Central memory CD8-positive, alpha-beta T cell (primary cell): ENCODE data around the gene NR3C2.
"Not testable (repeated sequence)": the region's sequence is repeated elsewhere in the genome, so short reads cannot be mapped to it uniquely, and the experiment has no call there.

ENCODE experiments used
- ATAC-seq: fragments of 150-1000 bp; cut with Tn5 transposase; replicated peaks from 2 replicates; pipeline ENCODE4 v1.10.0; 2022; ENCODE audit warnings: mild to moderate bottlenecking, moderate FRiP score, moderate number of reproducible peaks; ENCODE audit not compliant: poor library complexity, severe bottlenecking; ENCODE audit errors: extremely low read depth
- DNase-seq, 2 donors: peaks; one replicate each; pipeline ENCODE4 v3.0.0; 2021; ENCODE audit warnings: low spot score in 2 of 2
- H3K27ac Mint-ChIP-seq: one replicate; pipeline ENCODE4 v1.8.0; 2022; ENCODE audit warnings: low read depth, mild to moderate bottlenecking, moderate library complexity, mixed read lengths
- H3K27me3 Mint-ChIP-seq: one replicate; pipeline ENCODE4 v1.8.0; 2022; ENCODE audit warnings: mixed read lengths
- H3K36me3 Mint-ChIP-seq: one replicate; pipeline ENCODE4 v1.8.0; 2022; ENCODE audit warnings: mild to moderate bottlenecking, moderate library complexity, mixed read lengths; ENCODE audit not compliant: insufficient read depth
- H3K4me1 Mint-ChIP-seq: one replicate; pipeline ENCODE4 v1.8.0; 2022; ENCODE audit warnings: mixed read lengths
- H3K4me3 Mint-ChIP-seq: one replicate; pipeline ENCODE4 v1.8.0; 2022; ENCODE audit warnings: mild to moderate bottlenecking, moderate library complexity, mixed read lengths
- H3K9me3 Mint-ChIP-seq: one replicate; pipeline ENCODE4 v1.8.0; 2022; ENCODE audit warnings: mixed read lengths

NR3C2 gene

DNA sequence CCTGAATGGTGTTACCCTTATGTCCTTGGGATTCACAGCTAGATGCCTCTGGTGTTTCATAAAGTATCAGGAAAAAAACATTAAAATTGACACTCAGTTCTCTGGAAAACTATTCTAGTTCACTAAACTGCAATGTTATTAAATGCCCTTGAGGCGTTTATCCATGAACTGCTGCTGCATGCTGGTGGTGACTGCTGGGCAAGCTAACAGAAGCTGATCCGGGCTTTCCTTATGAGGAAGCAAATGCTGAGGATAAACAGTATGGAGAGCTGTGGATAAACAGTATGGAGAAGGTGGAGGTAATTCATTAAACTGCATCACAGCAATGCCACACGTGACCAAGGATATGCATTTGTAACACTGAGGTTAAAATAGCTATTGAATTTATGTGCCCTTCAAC is 227.0 kb downstream of the NR3C2 start:
- no peak overlapping the region for H3K4me3 Mint-ChIP-seq
- H3K36me3 Mint-ChIP-seq, result no peaks in the 10 kb centered on the region
- no peaks in the 10 kb centered on the region for H3K27me3 Mint-ChIP-seq
- DNase-seq (no peak), ATAC-seq (no peak)
- H3K27ac Mint-ChIP-seq, result no peak overlapping the region
- H3K9me3 Mint-ChIP-seq, result no peaks in the 10 kb centered on the region
- peaks cover 21% of the 10 kb centered on the region for H3K4me1 Mint-ChIP-seq

DNA sequence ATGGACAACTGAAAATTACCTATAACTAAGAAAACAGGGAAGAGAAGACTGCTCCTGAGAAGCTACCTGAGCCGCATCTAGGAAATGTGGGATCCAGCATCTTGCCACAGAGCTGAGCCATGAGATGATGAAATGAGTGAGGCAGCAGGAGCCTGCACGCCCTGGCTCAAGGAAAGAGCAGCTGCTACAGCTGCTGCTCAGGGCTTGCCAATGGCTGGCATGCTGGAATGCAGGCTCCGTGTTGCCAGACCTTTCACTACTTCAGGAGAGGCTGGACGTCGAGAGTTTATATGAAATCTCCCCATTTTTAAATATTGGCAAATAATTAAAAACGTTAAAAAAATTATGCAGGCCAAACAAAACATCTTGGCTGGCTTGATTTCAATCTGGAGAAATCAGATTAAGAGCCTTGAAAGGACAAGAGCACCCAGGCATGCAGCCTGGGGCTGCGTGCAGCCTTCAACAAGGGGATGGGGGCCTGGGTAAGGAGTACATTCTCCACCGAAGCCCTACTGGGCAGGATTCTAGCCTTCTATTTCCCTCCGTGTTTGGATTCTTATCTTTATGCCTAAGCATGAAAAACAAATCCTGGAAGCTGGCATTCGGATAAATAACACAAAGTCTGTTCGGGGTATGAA is 227.6 kb downstream of the NR3C2 start:
- Mint-ChIP-seq H3K27me3 (no peaks in the 10 kb centered on the region), H3K4me1 (peaks cover 21% of the 10 kb centered on the region), H3K9me3 (no peaks in the 10 kb centered on the region), H3K27ac (no peak overlapping the region), H3K36me3 (no peaks in the 10 kb centered on the region), H3K4me3 (no peak overlapping the region)
- ATAC-seq (no peak), DNase-seq (no peak)

DNA sequence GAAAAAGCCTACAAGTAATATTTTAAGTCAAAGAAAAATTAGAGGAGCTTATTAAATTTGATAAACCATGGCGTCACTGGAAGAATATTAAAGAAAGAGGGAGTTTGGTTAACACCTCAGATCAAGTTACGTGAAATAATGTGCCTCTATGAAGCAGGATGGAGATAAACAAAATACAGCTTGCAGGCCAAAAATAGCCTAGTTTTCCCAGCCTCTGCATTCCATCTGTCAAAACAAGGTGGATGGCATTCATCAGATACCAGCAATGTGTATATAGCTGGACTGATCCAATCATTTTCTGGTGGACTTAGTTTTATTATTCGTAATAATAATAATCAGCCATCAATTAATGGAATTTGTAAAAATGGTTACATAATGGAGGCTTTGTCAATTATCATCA is 230.7 kb downstream of the NR3C2 start:
- no peak overlapping the region for H3K27ac Mint-ChIP-seq
- H3K27me3 Mint-ChIP-seq, result no peaks in the 10 kb centered on the region
- DNase-seq (no peak), ATAC-seq (no peak)
- H3K4me3 Mint-ChIP-seq, result no peak overlapping the region
- no peaks in the 10 kb centered on the region for H3K9me3 Mint-ChIP-seq
- peaks cover 10% of the 10 kb centered on the region for H3K4me1 Mint-ChIP-seq
- no peaks in the 10 kb centered on the region for H3K36me3 Mint-ChIP-seq

DNA sequence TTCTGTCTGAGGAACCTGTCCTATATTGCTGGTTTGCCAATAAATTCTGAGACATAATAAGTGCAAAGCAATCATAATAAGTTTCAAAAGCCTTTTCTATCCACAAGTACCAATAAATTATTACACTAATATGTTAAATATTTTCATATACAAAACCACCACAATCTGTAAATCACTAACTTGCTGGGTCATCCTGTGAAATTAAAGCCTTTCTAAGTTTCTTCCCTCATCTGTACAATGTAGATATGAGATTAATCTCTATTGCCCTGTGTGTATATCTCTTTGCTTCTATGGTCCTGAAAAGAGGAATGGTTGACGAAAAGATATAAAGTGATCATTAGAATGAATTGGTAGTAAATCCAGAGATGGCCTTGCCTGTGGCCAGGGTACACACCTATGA is 231.6 kb downstream of the NR3C2 start:
- no peak for ATAC-seq
- Mint-ChIP-seq H3K36me3 (no peaks in the 10 kb centered on the region), H3K9me3 (no peaks in the 10 kb centered on the region), H3K27me3 (no peaks in the 10 kb centered on the region), H3K4me1 (peaks cover 8% of the 10 kb centered on the region), H3K27ac (no peak overlapping the region), H3K4me3 (no peak overlapping the region)
- DNase-seq, result no peak

DNA sequence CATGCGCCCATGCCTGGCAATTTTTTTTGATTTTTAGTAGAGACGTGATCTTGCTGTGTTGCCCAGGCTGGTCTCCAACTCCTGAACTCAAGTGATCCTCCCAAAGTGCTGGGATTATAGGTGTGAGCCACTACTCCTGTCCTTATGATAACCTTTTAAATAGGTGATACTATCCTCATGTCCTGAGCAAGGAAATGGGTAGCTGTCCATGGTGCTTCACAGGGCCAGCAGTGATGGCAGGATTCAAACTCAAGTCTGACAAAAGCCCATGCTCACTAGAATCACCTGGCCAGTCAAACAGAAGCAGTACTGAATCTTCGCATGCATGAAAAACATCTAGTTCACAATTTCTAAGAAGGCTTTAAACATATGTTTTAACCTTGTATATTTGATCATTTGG is 235.1 kb downstream of the NR3C2 start:
- Mint-ChIP-seq H3K27me3 (no peaks in the 10 kb centered on the region), H3K9me3 (no peaks in the 10 kb centered on the region), H3K36me3 (no peaks in the 10 kb centered on the region), H3K27ac (no peak overlapping the region), H3K4me1 (peaks cover 17% of the 10 kb centered on the region), H3K4me3 (no peak overlapping the region)
- no peak for DNase-seq
- ATAC-seq, result no peak

DNA sequence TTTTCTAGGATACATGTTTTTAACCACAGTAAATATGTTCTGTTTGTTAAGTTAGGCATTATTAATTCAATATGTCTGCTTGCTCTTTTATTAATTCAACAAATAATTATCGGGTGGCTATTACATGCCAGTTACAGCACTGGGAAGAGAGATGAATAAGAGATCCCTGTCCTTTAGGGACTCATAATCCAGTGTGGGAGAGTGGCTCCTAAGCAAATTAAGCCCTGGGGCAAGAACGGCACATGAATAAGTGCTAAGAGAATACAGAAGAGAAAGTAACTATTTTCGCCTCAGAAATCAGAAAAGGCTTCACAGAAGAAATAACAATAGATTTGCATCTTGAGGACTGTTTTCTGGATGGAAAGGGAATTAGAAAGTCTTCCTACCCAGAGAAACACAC is 236.7 kb downstream of the NR3C2 start:
- no peaks in the 10 kb centered on the region for H3K36me3 Mint-ChIP-seq
- no peak overlapping the region for H3K4me3 Mint-ChIP-seq
- DNase-seq (no peak), ATAC-seq (no peak)
- no peaks in the 10 kb centered on the region for H3K27me3 Mint-ChIP-seq
- H3K4me1 Mint-ChIP-seq, result peaks cover 17% of the 10 kb centered on the region
- no peaks in the 10 kb centered on the region for H3K9me3 Mint-ChIP-seq
- no peak overlapping the region for H3K27ac Mint-ChIP-seq

DNA sequence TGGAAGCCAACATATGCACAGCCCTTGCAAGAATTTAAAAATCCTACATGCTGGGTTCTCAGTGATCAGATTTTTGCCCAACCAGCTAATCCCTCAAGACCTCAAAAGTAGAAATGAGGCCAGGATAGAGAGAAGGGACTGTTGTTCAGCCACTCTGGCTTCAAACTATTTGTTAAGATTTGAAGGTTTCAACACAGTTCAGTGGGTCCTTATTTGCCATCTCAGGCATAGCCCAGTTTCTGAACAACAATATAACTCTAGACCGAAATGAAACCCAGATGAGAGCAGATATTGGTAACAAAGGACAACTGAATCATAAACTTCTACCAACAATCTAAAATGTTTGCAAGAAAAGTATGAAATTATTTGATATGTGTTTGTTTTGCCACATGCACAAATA is 237.3 kb downstream of the NR3C2 start:
- ATAC-seq (no peak), DNase-seq (no peak)
- Mint-ChIP-seq H3K27me3 (no peaks in the 10 kb centered on the region), H3K27ac (no peak overlapping the region), H3K36me3 (no peaks in the 10 kb centered on the region), H3K9me3 (no peaks in the 10 kb centered on the region), H3K4me1 (peaks cover 17% of the 10 kb centered on the region), H3K4me3 (no peak overlapping the region)

DNA sequence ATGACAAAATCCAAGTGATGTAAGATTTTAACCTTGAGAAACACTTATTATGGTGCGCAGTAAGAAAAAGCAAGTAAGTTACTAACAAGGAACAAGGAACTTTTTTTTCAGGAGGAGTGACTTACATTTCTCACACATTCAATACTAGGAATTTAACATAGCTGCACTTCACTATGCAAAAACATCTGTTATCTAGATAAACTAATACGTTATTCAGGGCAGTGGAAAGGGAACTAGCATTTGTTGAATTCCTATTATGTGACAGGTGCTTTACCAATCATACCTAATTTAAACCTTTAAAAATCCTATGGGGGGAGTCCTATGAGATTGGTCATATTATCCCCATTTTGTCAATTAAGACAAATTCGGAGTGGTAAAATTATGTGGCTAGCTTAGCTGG is 238.0 kb downstream of the NR3C2 start:
- DNase-seq, result no peak
- no peaks in the 10 kb centered on the region for H3K9me3 Mint-ChIP-seq
- peaks cover 17% of the 10 kb centered on the region for H3K4me1 Mint-ChIP-seq
- no peak for ATAC-seq
- H3K36me3 Mint-ChIP-seq, result no peaks in the 10 kb centered on the region
- no peak overlapping the region for H3K4me3 Mint-ChIP-seq
- no peak overlapping the region for H3K27ac Mint-ChIP-seq
- H3K27me3 Mint-ChIP-seq, result no peaks in the 10 kb centered on the region

DNA sequence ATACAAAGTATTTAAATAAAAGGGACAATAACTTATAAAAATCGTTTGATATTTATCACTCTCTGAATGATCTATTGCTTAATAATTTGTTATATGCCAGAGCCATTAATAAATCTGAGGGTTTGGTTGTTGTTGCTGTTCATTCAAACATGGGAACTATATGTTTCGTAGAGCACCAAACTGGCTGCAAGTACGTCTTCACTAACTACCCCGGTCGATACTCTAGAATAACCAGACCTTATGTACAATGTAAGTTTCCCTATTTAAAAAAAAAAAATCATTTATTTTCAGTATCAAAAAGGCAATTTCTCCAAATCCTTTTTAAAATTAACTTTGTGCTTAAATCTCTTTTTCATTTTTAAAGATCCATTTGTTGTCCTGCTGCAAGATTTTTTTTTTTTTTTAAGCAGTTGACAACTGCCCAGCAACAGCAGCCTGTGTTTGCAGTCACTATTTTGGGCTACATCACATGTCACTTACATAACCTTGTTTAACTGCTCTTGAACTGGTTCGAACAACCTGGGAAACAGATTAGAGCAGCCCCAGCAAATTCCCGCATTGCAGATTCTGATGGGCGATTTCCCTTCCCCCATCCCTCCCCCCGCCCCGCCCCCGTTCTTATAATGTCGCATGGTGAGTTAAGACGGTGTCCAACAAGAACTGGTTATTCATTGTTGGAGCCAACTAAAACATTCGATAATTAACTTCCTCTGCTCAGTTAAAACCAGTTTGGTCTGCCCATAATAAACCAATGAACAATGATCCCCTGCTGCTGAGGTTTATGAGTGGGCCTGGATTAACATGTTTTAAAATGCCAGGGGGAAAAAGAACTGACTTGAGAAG is 238.9 kb downstream of the NR3C2 start:
- H3K9me3 Mint-ChIP-seq, result no peaks in the 10 kb centered on the region
- H3K27ac Mint-ChIP-seq, result no peak overlapping the region
- no peak for ATAC-seq
- H3K4me3 Mint-ChIP-seq, result no peak overlapping the region
- no peaks in the 10 kb centered on the region for H3K36me3 Mint-ChIP-seq
- no peaks in the 10 kb centered on the region for H3K27me3 Mint-ChIP-seq
- peaks cover 14% of the 10 kb centered on the region for H3K4me1 Mint-ChIP-seq
- DNase-seq, result no peak

DNA sequence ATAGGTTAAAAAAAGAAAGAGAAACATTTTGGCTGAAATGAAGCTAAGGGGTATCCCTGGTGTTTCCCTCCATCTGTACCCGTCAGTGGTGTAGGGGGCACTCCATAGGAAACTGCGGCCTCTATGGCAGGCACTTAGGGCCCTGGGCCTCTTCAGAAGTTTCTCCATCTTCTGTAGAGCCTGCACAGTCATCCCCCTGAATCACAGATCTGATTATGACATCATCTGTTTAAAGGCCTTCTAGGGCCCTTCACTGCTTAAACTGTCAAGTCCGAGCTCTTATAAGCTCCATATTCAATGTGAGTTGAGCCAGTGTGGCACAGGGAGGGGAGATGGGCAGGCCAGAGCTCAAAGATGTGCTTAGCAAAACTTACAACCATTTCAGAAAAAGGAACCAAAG is 241.3 kb downstream of the NR3C2 start:
- Mint-ChIP-seq H3K27ac (no peak overlapping the region), H3K4me1 (peaks cover 9% of the 10 kb centered on the region), H3K4me3 (no peak overlapping the region), H3K36me3 (no peaks in the 10 kb centered on the region), H3K27me3 (no peaks in the 10 kb centered on the region), H3K9me3 (no peaks in the 10 kb centered on the region)
- DNase-seq (no peak), ATAC-seq (no peak)

DNA sequence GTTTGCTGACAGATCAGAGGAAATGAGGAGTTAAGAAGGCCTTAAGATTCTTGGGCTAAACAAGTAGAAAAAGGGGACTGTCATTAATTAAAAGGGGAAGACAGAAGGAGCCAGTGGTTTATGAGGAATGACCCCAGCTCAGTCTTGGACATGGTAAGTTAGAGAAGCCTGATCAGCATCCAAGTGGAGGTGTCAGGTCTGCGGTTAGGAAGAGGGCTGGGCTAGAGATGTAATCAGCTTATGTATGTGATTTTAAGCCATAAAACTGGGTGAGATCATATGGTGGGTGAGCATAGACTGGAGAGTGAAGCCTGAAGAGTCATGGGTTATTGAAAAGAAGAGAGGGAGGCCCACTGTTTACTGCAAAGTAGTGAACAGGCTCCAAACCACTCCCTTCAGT is 246.1 kb downstream of the NR3C2 start:
- H3K27ac Mint-ChIP-seq, result no peak overlapping the region
- peaks cover 6% of the 10 kb centered on the region for H3K36me3 Mint-ChIP-seq
- ATAC-seq (no peak), DNase-seq (no peak)
- no peaks in the 10 kb centered on the region for H3K9me3 Mint-ChIP-seq
- H3K4me3 Mint-ChIP-seq, result no peak overlapping the region
- no peaks in the 10 kb centered on the region for H3K4me1 Mint-ChIP-seq
- no peaks in the 10 kb centered on the region for H3K27me3 Mint-ChIP-seq

DNA sequence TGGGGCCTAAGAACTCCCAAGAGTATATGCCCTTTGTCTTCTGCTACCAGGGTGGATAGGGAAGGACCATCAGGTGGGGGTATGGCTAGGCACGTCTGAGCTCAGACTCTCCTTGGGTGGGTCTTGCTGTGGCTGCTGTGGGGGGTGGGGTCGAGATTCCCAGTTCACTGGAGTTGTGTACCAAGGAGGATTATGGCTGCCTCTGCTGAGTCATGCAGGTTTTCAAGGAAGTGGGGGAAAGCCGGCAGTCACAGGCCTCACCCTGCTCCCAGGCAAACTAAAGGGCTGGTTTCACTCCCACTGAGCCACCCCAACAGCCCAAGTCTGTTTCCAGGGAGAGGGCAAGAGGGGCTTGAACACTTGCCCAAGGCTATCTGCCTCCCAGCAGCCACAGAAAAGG is 249.7 kb downstream of the NR3C2 start:
- Mint-ChIP-seq H3K27ac (no peak overlapping the region), H3K4me1 (no peaks in the 10 kb centered on the region), H3K4me3 (no peak overlapping the region), H3K27me3 (no peaks in the 10 kb centered on the region), H3K36me3 (peaks cover 6% of the 10 kb centered on the region), H3K9me3 (no peaks in the 10 kb centered on the region)
- no peak for DNase-seq
- no peak for ATAC-seq

DNA sequence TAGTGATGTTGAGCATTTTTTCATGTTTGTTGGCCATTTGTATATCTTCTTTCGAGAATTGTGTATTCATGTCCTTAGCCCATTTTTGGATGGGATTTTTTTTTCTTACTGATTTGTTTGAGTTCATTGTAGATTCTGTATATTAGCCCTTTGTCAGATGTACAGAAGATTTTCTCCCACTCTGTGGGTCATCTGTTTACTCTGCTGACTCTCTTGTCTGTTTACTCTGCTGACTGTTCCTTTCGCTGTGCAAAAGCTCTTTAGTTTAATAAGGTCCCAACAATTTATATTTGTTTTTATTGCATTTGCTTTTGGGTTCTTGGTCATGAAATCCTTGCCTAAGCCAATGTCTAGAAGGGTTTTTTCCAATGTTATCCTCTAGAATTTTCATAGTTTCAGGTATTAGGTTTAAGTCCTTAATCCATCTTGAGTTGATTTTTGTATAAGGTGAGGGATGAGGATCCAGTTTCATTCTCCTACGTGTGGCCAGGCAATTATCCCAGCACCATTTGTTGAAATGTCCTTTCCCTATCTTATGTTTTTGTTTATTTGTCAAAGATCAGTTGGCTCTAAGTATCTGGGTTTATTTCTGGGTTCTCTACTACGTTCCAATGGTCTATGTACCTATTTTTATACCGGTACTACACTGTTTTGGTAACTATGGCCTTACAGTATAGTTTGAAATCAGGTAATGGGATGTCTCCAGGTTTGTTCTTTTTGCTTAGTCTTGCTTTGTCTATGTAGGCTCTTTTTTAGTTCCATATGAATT is 254.6 kb downstream of the NR3C2 start:
- not testable (repeated sequence) for H3K4me3 Mint-ChIP-seq, H3K4me1 Mint-ChIP-seq, H3K27me3 Mint-ChIP-seq, ATAC-seq, DNase-seq, H3K27ac Mint-ChIP-seq, H3K9me3 Mint-ChIP-seq, H3K36me3 Mint-ChIP-seq
